Inflammatory macrophage treated with lipopolysaccharide for 1 hour (primary cell): Measurements from ENCODE around the gene FRMD3.
A peak's percentile ranks its signal among the peaks of the same experiment; 100 is the strongest.
"Not testable (repeated sequence)": the region's sequence is repeated elsewhere in the genome, so short reads cannot be mapped to it uniquely, and the experiment has no call there.

Experiments
- DNase-seq, 2 donors: peaks; one replicate each; pipeline ENCODE4 v3.0.0-alpha.2; 2020 to 2022

FRMD3 gene

DNA sequence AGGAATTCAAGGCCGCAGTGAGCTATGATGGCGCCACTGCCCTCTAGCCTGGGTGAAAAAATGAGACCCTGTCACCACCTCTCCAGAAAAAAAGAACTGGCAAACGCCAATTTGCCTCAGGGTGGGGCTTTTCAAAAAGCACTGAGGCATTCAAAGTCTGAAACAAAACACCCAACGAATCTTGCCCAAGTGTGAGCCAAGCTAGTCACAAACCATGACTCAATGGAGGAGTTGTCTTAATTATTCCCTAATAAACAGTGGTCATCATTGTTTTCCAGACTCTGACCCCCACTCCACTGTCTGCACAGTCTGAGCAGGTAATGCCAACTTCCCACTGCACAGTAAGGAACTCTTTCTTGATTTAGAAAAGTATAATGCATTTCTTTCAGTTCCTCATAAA is 16.8 kb downstream of the FRMD3 start:
- DNase-seq, result no peak

- DNase-seq, result peak in 1 of 2 donors; percentile 13
Observed at GRCh38 chr9:83521011-83521410, 17.2 kb downstream of the FRMD3 start.

- DNase-seq, result no peak
Observed at GRCh38 chr9:83520292-83520691, 17.9 kb downstream of the FRMD3 start.

DNA sequence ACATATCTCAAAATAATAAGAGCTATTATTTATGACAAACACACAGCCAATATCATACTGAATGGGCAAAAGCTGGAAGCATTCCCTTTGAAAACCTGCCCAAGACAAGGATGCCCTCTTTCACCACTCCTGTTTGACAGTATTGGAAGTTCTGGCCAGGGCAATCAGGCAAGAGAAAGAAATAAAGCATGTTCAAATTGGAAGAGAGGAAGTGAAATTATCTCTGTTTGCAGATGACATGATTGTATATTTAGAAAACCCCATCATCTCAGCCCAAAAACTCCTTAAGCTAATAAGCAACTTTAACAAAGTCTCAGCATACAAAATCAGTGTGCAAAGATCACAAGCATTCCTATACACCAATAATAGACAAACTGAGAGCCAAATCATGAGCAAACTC is 20.2 kb downstream of the FRMD3 start:
- DNase-seq, result not testable (repeated sequence)

- DNase-seq, result no peak
Observed at GRCh38 chr9:83514767-83515166, 23.4 kb downstream of the FRMD3 start.

- no peak for DNase-seq
Observed at GRCh38 chr9:83512621-83513020, 25.6 kb downstream of the FRMD3 start.

DNA sequence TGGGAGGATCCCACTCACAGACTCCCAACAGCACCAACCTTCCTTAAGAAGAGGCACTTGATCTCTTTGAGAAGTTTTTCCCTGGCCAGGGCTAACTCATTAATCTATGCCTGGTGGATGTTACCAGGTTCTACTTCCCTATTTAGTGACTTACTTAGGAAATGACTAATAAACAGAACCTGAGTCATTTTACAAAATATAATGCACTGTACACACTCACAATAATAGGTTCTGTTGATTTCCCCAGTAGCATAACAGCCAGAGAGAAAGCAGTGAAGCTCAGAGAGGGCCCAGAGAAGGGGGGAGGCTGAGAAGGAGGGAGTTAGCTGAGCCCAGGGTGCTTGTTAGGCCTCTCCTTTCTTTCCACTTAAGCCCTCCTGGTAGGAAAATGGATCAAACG is 27.1 kb downstream of the FRMD3 start:
- DNase-seq, result peak; percentile 57 to 62

DNA sequence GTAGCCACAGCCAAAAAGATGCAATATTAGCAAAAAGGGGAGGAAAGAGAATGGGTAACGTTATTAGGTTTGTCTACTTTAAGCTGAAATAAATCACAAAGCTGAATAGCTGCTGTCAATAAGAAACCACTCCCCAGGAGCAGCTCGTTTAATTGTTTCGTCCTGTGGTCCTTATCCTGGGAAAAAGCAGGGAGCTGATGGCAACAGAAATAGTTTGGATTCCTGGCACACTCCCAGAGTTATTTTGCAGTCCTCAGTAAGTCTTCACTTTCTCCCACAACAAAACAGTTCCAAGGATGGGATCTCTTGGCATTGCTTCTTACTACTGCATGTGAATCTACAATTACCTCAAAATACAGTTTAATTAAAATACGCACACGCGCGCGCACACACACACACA is 28.8 kb downstream of the FRMD3 start:
- DNase-seq, result no peak

GRCh38 chr9:83508067-83508466 is 30.1 kb downstream of the FRMD3 start:
- DNase-seq, result no peak

GRCh38 chr9:83505282-83505681 is 32.9 kb downstream of the FRMD3 start:
- DNase-seq, result no peak

- no peak for DNase-seq
Observed at GRCh38 chr9:83503866-83504265, 34.3 kb downstream of the FRMD3 start.

DNA sequence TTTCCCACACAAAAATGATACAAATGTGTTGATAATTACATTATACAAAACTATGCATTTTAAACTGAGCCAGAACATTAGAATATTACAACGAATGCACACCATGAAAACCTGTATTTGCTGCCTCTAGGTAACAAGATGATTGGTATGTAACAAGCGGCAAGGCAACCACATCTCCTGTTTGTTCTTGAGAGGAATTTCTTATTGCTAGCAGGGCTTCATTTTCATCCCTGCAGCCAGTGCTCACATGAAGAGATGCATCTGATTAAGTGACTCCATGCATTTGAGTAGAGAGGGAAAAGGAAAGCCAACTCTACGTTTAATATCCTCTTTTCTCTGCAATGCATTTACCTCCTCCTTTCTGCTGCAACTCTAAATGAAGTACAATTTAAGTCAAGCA is 36.6 kb downstream of the FRMD3 start:
- DNase-seq, result no peak

DNA sequence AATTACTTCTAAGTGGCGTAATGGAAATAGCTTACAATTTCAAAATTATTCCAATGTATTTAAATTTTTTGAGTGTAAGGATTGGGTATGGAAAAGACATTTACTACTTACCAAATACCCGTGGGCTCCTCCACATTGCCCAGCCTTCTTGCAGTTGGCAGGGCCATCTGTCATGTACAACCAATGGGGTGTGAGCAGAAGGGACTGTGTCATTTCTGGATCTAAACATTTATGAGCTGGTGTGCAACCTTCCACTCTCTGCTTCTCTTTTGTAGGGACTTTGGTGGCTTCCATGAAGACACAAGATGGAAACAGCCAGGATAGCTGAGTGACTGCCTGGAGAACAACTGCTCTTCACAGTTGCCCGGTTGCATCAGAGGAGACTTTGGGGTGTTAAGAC is 40.8 kb downstream of the FRMD3 start:
- no peak for DNase-seq

- DNase-seq, result no peak
Observed at GRCh38 chr9:83491995-83492394, 46.2 kb downstream of the FRMD3 start.

DNA sequence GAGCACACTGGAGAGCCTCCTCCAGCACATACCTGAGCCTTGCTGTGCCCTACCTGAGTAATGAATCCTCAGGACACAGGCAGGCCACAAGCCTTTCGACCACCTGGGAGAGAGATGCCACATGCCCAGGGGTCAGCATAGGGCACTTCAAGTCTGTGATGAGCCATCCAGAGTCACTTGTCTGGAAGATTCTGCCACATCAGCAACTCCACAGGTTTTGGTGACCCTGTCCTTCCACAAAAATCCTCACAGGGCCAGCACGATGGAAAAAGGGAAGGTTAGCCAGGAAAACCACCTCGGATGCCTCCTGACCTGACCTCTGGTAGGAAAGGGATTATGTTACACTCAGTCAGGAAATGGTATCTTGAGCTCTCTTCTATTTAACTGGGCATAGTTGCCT is 46.8 kb downstream of the FRMD3 start:
- no peak for DNase-seq

GRCh38 chr9:83489961-83490360 is 48.2 kb downstream of the FRMD3 start:
- DNase-seq, result no peak

GRCh38 chr9:83484990-83485389 is 53.2 kb downstream of the FRMD3 start:
- no peak for DNase-seq

- no peak for DNase-seq
Observed at GRCh38 chr9:83483223-83483622, 55.0 kb downstream of the FRMD3 start.

DNA sequence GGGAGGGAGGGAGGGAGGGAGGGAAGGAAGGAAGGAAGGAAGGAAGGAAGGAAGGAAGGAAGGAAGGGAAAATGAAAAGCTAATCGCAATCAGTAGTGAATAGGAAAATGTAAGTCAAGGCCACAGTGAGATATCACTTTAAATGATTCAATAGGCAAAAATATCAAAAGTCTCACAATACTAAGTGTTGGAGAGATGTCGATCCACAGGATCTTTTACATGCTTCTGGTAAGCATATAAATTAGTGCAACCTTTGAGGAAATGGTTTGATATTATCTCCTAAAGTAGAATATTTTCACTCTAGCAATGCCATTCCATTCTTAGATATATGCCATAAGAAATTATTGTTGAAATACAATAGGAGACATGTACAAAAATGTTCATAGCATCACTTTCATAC is 58.4 kb downstream of the FRMD3 start:
- no peak for DNase-seq

- DNase-seq, result no peak
Observed at GRCh38 chr9:83477571-83477970, 60.6 kb downstream of the FRMD3 start.

DNA sequence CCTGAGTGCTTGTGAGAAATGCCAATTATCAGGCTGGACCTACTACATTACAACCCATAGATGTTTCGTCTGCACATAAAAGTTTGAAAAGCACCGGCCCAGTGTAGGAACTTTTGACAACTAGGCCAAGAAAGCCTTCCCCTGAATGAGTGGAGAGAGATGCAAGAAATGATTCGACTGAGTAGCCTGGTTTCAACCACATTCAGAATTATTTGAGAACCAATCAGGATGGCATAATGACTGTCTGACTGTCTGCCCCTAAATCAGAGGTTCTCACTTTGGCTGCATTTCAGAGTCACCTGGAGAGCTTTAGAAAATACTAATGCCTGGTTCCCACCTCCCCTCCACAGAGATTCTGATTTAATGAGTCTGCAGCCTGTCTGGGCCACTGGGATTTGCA is 61.1 kb downstream of the FRMD3 start:
- no peak for DNase-seq

GRCh38 chr9:83476513-83476912 is 61.7 kb downstream of the FRMD3 start:
- DNase-seq, result no peak

GRCh38 chr9:83475741-83476140 is 62.5 kb downstream of the FRMD3 start:
- DNase-seq, result no peak

DNA sequence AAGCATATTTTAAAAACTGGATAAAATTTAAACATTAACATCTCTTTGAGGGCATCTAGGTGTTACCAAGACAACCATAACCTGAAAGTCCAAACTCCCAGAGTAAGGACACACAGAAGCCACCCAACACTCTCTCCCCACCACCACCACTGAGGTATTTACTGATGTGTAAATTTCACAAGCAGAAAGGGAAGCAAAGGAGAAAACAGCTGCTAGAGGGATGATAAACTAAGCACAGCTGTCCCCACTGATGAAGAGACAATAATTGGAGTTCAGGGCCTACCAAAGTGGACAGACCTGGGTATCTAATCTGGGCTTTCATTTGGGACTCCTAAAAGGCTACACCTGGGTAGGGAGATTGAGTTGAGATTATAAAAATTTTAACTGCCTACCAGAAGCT is 63.6 kb downstream of the FRMD3 start:
- DNase-seq, result no peak

- DNase-seq, result peak; percentile 32 to 61
Observed at GRCh38 chr9:83473488-83473971, 64.7 kb downstream of the FRMD3 start.

GRCh38 chr9:83472764-83473163 is 65.4 kb downstream of the FRMD3 start:
- DNase-seq, result peak; percentile 80 to 89
